GM12878 (cell line): Measurements from ENCODE around the gene INHBA. TPM values are rescaled to one million over a fixed set of nuclear protein-coding genes. Genes with fewer than 3 reads are reported as not detected.

Experiments used
- ATAC-seq: fragments of 200-7000 bp; cut with Tn5 transposase; 3 replicates; pipeline ENCODE4 v1.9.1; 2020; ENCODE audit warnings: mild to moderate bottlenecking, moderate library complexity
- BruUV-seq: library from RNA; stranded (reverse); fragments of 400-500 nt; replicated peaks from 2 replicates; lab custom pipeline; 2021; lab: Mats Ljungman, UMichigan
- CTCF ChIA-PET: fragments of 300-600 bp; sonication (Branson Sonifier 250); formaldehyde crosslinking; extraction: SDS; loops from one replicate; lab custom pipeline; 2021; ENCODE audit warnings: inconsistent platforms; lab: Yijun Ruan, JAX
- POLR2A ChIA-PET: fragments of 350-600 bp; formaldehyde crosslinking; extraction: SDS; loops from one replicate; lab custom pipeline; 2021; ENCODE audit warnings: inconsistent platforms; lab: Charles Lee
- RAD21 ChIA-PET: fragments of 300-600 bp; sonication (Branson Sonifier 250); formaldehyde crosslinking; loops from one replicate; lab custom pipeline; 2023; ENCODE audit warnings: antibody characterized with exemption; ENCODE audit not compliant: unreplicated experiment; lab: Charles Lee
- SMC1A ChIA-PET: fragments of 300-600 bp; sonication (Branson Sonifier 250); formaldehyde crosslinking; loops from one replicate; lab custom pipeline; 2023; ENCODE audit not compliant: unreplicated experiment, uncharacterized antibody; lab: Charles Lee
- DNase-seq: peaks from one replicate; pipeline ENCODE4 v3.0.0-alpha.2; 2011; ENCODE audit warnings: low read depth, low spot score
- FAIRE-seq: peaks from 3 replicates; lab custom pipeline; 2011; peaks lifted over from hg19 to GRCh38; lab: Jason Lieb, UNC
- H2AFZ ChIP-seq: 2 replicates; pipeline ENCODE4 v1.6.0; 2011; ENCODE audit warnings: low read depth, low read length, control low read depth; ENCODE audit not compliant: control insufficient read depth
- H3K27ac ChIP-seq: 2 replicates; pipeline ENCODE4 v1.5.1; 2011; ENCODE audit warnings: control low read depth; ENCODE audit not compliant: control insufficient read depth, insufficient read depth
- H3K27me3 ChIP-seq, 2 experiments: replicated peaks in 1 of 2; 2 replicates each; pipeline versions ENCODE4 v1.6.0 to v1.6.1; 2011; ENCODE audit warnings: low read length in 1 of 2; ENCODE audit not compliant: control insufficient read depth in 2 of 2, insufficient read depth in 2 of 2
- H3K36me3 ChIP-seq, 2 experiments: 2 replicates each; pipeline ENCODE4 v1.5.1; 2011; ENCODE audit warnings: low read length in 1 of 2; ENCODE audit not compliant: control insufficient read depth in 2 of 2, insufficient read depth in 2 of 2
- H3K4me1 ChIP-seq: 2 replicates; pipeline ENCODE4 v1.6.1; 2011; ENCODE audit warnings: mild to moderate bottlenecking, low read length, moderate library complexity, mixed read lengths; ENCODE audit not compliant: control insufficient read depth, insufficient read depth
- H3K4me2 ChIP-seq: 2 replicates; pipeline ENCODE4 v1.6.0; 2011; ENCODE audit warnings: control low read depth; ENCODE audit not compliant: control insufficient read depth, insufficient read depth
- H3K4me3 ChIP-seq: fragments of 200-600 bp; sonication (generic); 2 replicates; pipeline ENCODE4 v1.5.1; 2016
- H3K79me2 ChIP-seq: 2 replicates; pipeline ENCODE4 v1.6.0; 2011; ENCODE audit warnings: low read length; ENCODE audit not compliant: control insufficient read depth, insufficient read depth
- H3K9ac ChIP-seq: 2 replicates; pipeline ENCODE4 v1.8.0; 2011; ENCODE audit warnings: low read length, control low read depth, mixed read lengths; ENCODE audit not compliant: control insufficient read depth, insufficient read depth
- H3K9me3 ChIP-seq: replicated peaks from 3 replicates; pipeline ENCODE4 v1.5.1; 2011; ENCODE audit warnings: mild to moderate bottlenecking, low read length; ENCODE audit not compliant: control insufficient read depth, insufficient read depth
- H4K20me1 ChIP-seq: 2 replicates; pipeline ENCODE4 v1.6.0; 2011; ENCODE audit not compliant: control insufficient read depth, insufficient read depth
- CBX3 ChIP-seq: fragments of 200-600 bp; sonication (generic); IDR thresholded peaks from 2 replicates; pipeline ENCODE4 v1.6.1; 2016; ENCODE audit warnings: low read depth, borderline replicate concordance
- CEBPB ChIP-seq, 2 experiments: fragments of 150-350 bp in 1 of 2; IDR thresholded peaks; 2 replicates each; pipeline ENCODE4 v1.6.1; 2012 to 2014; ENCODE audit warnings: low read depth in 2 of 2, low read length in 2 of 2, borderline replicate concordance in 1 of 2, inconsistent platforms in 1 of 2
- CREB1 ChIP-seq: IDR thresholded peaks from 2 replicates; pipeline ENCODE4 v1.6.1; 2012; ENCODE audit warnings: low read depth, mild to moderate bottlenecking, inconsistent platforms
- GABPA ChIP-seq: IDR thresholded peaks from 2 replicates; pipeline ENCODE4 v1.6.1; 2014; ENCODE audit warnings: antibody characterized with exemption, low read depth, mild to moderate bottlenecking, inconsistent platforms
- JUND ChIP-seq: IDR thresholded peaks from 2 replicates; pipeline ENCODE4 v1.6.1; 2012; ENCODE audit warnings: low read depth, mild to moderate bottlenecking, low read length, improper control_type of control experiment, moderate library complexity
- MEF2A ChIP-seq: IDR thresholded peaks from 2 replicates; pipeline ENCODE4 v1.6.1; 2011; ENCODE audit warnings: low read depth, mild to moderate bottlenecking, low read length, moderate library complexity; ENCODE audit not compliant: insufficient read depth
- MYB ChIP-seq: fragments of 150-350 bp; IDR thresholded peaks from 2 replicates; pipeline ENCODE4 v1.6.1; 2014; ENCODE audit warnings: mild to moderate bottlenecking, low read depth, low read length, borderline replicate concordance
- MYC ChIP-seq: IDR thresholded peaks from 2 replicates; pipeline ENCODE4 v1.6.1; 2011; ENCODE audit warnings: mild to moderate bottlenecking, low read length, moderate library complexity, inconsistent platforms; ENCODE audit not compliant: insufficient read depth, insufficient replicate concordance, insufficient read length, severe bottlenecking
- NR2C1 ChIP-seq: fragments of 450-650 bp; IDR thresholded peaks from 2 replicates; pipeline ENCODE4 v1.6.1; 2017; ENCODE audit warnings: antibody characterized with exemption, mild to moderate bottlenecking, moderate library complexity
- POLR2A ChIP-seq: IDR thresholded peaks from 2 replicates; pipeline ENCODE4 v1.6.1; 2011; ENCODE audit warnings: low read depth, mild to moderate bottlenecking, low read length
- POLR2AphosphoS5 ChIP-seq: IDR thresholded peaks from 2 replicates; pipeline ENCODE4 v1.6.1; 2011; ENCODE audit warnings: mild to moderate bottlenecking, low read length, inconsistent platforms
- RAD51 ChIP-seq: fragments of 450-650 bp; IDR thresholded peaks from 2 replicates; pipeline ENCODE4 v1.6.1; 2016; ENCODE audit warnings: moderate library complexity, mild to moderate bottlenecking, inconsistent platforms
- TCF12 ChIP-seq: IDR thresholded peaks from 2 replicates; pipeline ENCODE4 v1.6.1; 2011; ENCODE audit warnings: low read depth, mild to moderate bottlenecking, low read length
- YY1 ChIP-seq: IDR thresholded peaks from 2 replicates; pipeline ENCODE4 v1.6.1; 2011; ENCODE audit warnings: low read depth, mild to moderate bottlenecking, low read length
- WGBS: methylation state at CpG from one replicate; pipeline ENCODE4 v1.1.6; 2016; ENCODE audit warnings: low lambda C conversion rate; ENCODE audit not compliant: insufficient replicate concordance, insufficient coverage; ENCODE audit errors: missing lambda C conversion rate; 5-methylcytosine and 5-hydroxymethylcytosine counted together
- in situ Hi-C: fragments of 300-500 bp; cut with MboI; formaldehyde crosslinking; loops from 9 replicates; pipeline ENCODE4 v1.14.3; 2018; ENCODE audit warnings: mixed read lengths
- intact Hi-C: fragments of 100-400 bp; cut with micrococcal nuclease; formaldehyde crosslinking; loops from one replicate; pipeline ENCODE4 v1.14.2; 2022; ENCODE audit not compliant: unreplicated experiment
- polyA plus RNA-seq, 11 experiments: library from polyadenylated mRNA; depleted of rRNA in 4 of 11; unstranded in 6 of 11; stranded (reverse) in 5 of 11; fragments of >200 nt; fragmentation: Nextera tagmentation in 4 of 11; fragmentation: Illumina TruSeq in 1 of 11; extraction: Ambion mirVana in 4 of 11; extraction: Trizol in 1 of 11; gene quantifications; 1 replicate in 1 of 11; 2 replicates in 10 of 11; pipeline versions ENCODE4 v1.2.1 to v1.2.3, GENCODE V29; 2011 to 2016; ENCODE audit warnings: inconsistent platforms in 2 of 11, missing spikeins in 2 of 11, low read depth in 1 of 11
- total RNA-seq, 4 experiments: library from RNA; depleted of rRNA in 3 of 4; stranded (reverse); fragments of >200 nt in 3 of 4; fragmentation: Illumina TruSeq in 1 of 4; extraction: Trizol in 1 of 4; gene quantifications; 2 replicates each; pipeline versions ENCODE4 v1.2.1 to v1.2.3, GENCODE V29; 2013 to 2021
- TF ChIP-seq, protein P1 (sequence below): IDR thresholded peaks from 2 replicates; pipeline ENCODE4 v1.6.1; 2012; ENCODE audit warnings: mild to moderate bottlenecking, low read depth, low read length
- TF ChIP-seq, protein P2 (sequence below): IDR thresholded peaks from 2 replicates; pipeline ENCODE4 v1.6.1; 2011; ENCODE audit warnings: mild to moderate bottlenecking, low read depth, low read length, moderate library complexity; ENCODE audit not compliant: insufficient replicate concordance
- TF ChIP-seq, protein P3 (sequence below): IDR thresholded peaks from 2 replicates; pipeline ENCODE4 v1.6.1; 2012; ENCODE audit warnings: low read depth, low read length, improper control_type of control experiment

INHBA gene
- total and polyA plus RNA-seq, 10 of the 15 experiments (the other 5 are each of a cell fraction or from before 2014, with no cell fraction given): 0.04 to 0.05 (median 0.05) TPM; not detected in 6

- ChIA-PET RAD21 (no interaction called here), POLR2A (no interaction called here)
- Histone ChIP-seq H3K79me2 (no peaks in the 10 kb centered on the region), H3K9ac (no peak overlapping the region), H3K36me3 (no peaks in the 10 kb centered on the region)
- no peak for DNase-seq
- intact Hi-C loops: loop anchor here (10.0 kb wide), 4 partner anchors 217 to 857 kb away; no protein-coding TSS in a partner anchor
- TF ChIP-seq, protein P1, sequence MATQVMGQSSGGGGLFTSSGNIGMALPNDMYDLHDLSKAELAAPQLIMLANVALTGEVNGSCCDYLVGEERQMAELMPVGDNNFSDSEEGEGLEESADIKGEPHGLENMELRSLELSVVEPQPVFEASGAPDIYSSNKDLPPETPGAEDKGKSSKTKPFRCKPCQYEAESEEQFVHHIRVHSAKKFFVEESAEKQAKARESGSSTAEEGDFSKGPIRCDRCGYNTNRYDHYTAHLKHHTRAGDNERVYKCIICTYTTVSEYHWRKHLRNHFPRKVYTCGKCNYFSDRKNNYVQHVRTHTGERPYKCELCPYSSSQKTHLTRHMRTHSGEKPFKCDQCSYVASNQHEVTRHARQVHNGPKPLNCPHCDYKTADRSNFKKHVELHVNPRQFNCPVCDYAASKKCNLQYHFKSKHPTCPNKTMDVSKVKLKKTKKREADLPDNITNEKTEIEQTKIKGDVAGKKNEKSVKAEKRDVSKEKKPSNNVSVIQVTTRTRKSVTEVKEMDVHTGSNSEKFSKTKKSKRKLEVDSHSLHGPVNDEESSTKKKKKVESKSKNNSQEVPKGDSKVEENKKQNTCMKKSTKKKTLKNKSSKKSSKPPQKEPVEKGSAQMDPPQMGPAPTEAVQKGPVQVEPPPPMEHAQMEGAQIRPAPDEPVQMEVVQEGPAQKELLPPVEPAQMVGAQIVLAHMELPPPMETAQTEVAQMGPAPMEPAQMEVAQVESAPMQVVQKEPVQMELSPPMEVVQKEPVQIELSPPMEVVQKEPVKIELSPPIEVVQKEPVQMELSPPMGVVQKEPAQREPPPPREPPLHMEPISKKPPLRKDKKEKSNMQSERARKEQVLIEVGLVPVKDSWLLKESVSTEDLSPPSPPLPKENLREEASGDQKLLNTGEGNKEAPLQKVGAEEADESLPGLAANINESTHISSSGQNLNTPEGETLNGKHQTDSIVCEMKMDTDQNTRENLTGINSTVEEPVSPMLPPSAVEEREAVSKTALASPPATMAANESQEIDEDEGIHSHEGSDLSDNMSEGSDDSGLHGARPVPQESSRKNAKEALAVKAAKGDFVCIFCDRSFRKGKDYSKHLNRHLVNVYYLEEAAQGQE: no peak
- TF ChIP-seq NR2C1 (no peak), POLR2AphosphoS5 (no peak), YY1 (no peak), MYC (no peak), RAD51 (no peak), POLR2A (no peak), JUND (no peak), CEBPB (IDR thresholded peaks at IDR 0.05; ENCODE audit: borderline replicate concordance in 1 of 2, low read depth in 2 of 2, low read length in 2 of 2) (no peak), MYB (no peak), CBX3 (no peak), GABPA (no peak), TCF12 (no peak), MEF2A (no peak), CREB1 (no peak)
- TF ChIP-seq, protein P2, sequence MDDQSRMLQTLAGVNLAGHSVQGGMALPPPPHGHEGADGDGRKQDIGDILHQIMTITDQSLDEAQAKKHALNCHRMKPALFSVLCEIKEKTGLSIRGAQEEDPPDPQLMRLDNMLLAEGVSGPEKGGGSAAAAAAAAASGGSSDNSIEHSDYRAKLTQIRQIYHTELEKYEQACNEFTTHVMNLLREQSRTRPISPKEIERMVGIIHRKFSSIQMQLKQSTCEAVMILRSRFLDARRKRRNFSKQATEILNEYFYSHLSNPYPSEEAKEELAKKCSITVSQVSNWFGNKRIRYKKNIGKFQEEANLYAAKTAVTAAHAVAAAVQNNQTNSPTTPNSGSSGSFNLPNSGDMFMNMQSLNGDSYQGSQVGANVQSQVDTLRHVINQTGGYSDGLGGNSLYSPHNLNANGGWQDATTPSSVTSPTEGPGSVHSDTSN: no peak
- TF ChIP-seq, protein P3, sequence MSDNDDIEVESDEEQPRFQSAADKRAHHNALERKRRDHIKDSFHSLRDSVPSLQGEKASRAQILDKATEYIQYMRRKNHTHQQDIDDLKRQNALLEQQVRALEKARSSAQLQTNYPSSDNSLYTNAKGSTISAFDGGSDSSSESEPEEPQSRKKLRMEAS: no peak
- TF ChIP-seq, all 136 proteins: peak for 0
- Histone ChIP-seq H3K27ac (no peak overlapping the region), H2AFZ (no peak overlapping the region), H4K20me1 (no peaks in the 10 kb centered on the region), H3K9me3 (no peaks in the 10 kb centered on the region), H3K27me3 (no peaks in the 10 kb centered on the region), H3K4me1 (no peaks in the 10 kb centered on the region), H3K4me3 (no peak overlapping the region), H3K4me2 (no peak overlapping the region)
- FAIRE-seq (no peak), ATAC-seq (peak; percentile 32)
- SMC1A ChIA-PET: interaction anchor here (1.1 to 3.0 kb wide), 2 partner anchors 13 to 656 kb away, joined by 3 to 21 read pairs; partner anchors contain the start of gene INHBA
- 0% methylated on average over 3 of the region's 3 CpGs for WGBS
- in situ Hi-C loops: loop anchor here (10.0 kb wide), 1 partner anchor 687 kb away; no protein-coding TSS in a partner anchor
- BruUV-seq: no TSS peak
- CTCF ChIA-PET: interaction anchor here (0.6 to 0.9 kb wide), 2 partner anchors 18 to 82 kb away, joined by 3 read pairs; no protein-coding TSS in a partner anchor
These were observed 11.4 kb downstream of the INHBA start for GRCh38 chr7:41691286-41692190.
